Neural cell (in vitro differentiated cells): ENCODE results near the gene CNTNAP2.

Experiments
- CTCF ChIP-seq: fragments of 450-650 bp; IDR thresholded peaks from 2 replicates; pipeline ENCODE4 v1.5.1; 2014; ENCODE audit warnings: antibody characterized with exemption, mild to moderate bottlenecking, moderate library complexity; ENCODE audit not compliant: poor library complexity, severe bottlenecking
- POLR2AphosphoS5 ChIP-seq: IDR thresholded peaks from 2 replicates; pipeline ENCODE4 v1.6.1; 2012
- TAF1 ChIP-seq: IDR thresholded peaks from 2 replicates; pipeline ENCODE4 v1.6.1; 2012; ENCODE audit warnings: low read depth

- no peak for TF ChIP-seq CTCF
- no peak for TF ChIP-seq POLR2AphosphoS5
- TF ChIP-seq TAF1 = no peak
These were observed 30.4 kb downstream of the CNTNAP2 start for GRCh38 chr7:146146831-146147486.
